Measurements from ENCODE around the gene ACVRL1. TPM values are rescaled to one million over a fixed set of nuclear protein-coding genes. Genes with fewer than 3 reads are reported as not detected.
"Not testable (repeated sequence)": the region's sequence is repeated elsewhere in the genome, so short reads cannot be mapped to it uniquely, and the experiment has no call there.

ACVRL1 gene
- total RNA-seq, 2 experiments from 2014 or later, result not detected

DNA sequence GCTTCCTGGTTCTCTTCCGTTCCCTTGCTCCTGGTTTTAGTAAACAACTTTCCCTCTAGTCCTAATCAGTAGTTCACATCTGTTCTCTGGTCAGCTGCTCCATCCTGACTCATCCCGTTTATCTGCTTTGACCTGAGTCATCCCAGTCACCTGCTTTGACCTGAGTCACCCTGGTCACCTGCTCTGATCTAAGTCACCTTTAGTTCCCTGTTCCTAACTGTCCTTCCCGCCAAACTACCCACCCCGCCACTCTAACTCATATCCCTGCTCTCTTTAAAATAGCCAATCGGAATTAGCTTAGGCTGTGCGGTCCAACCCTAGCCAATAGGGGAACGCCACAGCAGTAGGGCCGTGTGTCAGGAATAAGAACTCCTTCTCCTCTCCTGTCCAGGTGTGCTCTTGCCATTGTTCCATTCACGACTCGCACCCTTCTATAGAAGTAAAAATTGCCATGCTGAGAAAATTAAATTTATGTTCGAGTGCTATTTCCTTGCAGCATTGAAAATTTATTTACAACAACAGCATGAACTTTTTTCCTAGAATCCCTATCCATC, 22.6 kb upstream of the ACVRL1 start:
- ChIA-PET POLR2A (interaction anchor here (2.2 kb wide), 1 partner anchor 64 kb away, joined by 15 read pairs; no protein-coding TSS in a partner anchor), CTCF (no interaction called here)
- no peaks in the 10 kb centered on the region for H3K27me3 Mint-ChIP-seq
- TF ChIP-seq, protein P1, sequence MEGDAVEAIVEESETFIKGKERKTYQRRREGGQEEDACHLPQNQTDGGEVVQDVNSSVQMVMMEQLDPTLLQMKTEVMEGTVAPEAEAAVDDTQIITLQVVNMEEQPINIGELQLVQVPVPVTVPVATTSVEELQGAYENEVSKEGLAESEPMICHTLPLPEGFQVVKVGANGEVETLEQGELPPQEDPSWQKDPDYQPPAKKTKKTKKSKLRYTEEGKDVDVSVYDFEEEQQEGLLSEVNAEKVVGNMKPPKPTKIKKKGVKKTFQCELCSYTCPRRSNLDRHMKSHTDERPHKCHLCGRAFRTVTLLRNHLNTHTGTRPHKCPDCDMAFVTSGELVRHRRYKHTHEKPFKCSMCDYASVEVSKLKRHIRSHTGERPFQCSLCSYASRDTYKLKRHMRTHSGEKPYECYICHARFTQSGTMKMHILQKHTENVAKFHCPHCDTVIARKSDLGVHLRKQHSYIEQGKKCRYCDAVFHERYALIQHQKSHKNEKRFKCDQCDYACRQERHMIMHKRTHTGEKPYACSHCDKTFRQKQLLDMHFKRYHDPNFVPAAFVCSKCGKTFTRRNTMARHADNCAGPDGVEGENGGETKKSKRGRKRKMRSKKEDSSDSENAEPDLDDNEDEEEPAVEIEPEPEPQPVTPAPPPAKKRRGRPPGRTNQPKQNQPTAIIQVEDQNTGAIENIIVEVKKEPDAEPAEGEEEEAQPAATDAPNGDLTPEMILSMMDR (IDR thresholded peaks at IDR 0.05), result no peak
- no peak overlapping the region for H3K4me3 Mint-ChIP-seq
- intact Hi-C loops (cut with DNase I, micrococcal nuclease), result no loop called here
- no peak for ATAC-seq (ENCODE audit: poor library complexity)
- H3K27ac Mint-ChIP-seq, result peak overlapping the region; percentile 94
- Histone ChIP-seq H3K9me3 (ENCODE audit: control insufficient read depth in 1 of 2, insufficient read depth in 1 of 2, low read length in 2 of 2) (peaks cover 0 to 8% of the 10 kb centered on the region in 2 experiments), H3K36me3 (ENCODE audit: insufficient read depth, low read length) (no peaks in the 10 kb centered on the region), H3K27me3 (ENCODE audit: control insufficient read depth in 1 of 2, insufficient read depth in 2 of 2, low read length in 2 of 2) (no peaks in the 10 kb centered on the region), H3K4me3 (ENCODE audit: low read length) (no peak overlapping the region), H3K27ac (ENCODE audit: low read depth in 1 of 2, low read length in 2 of 2) (no peak overlapping the region), H3K4me1 (ENCODE audit: insufficient read depth, low read length) (peaks cover 11% of the 10 kb centered on the region)
- DNase-seq, result peak in 1 of 14 experiments; percentile 28
- H3K4me1 Mint-ChIP-seq (ENCODE audit: low read depth), result peaks cover 21% of the 10 kb centered on the region
- no peaks in the 10 kb centered on the region for H3K36me3 Mint-ChIP-seq (ENCODE audit: low read depth)
- H3K9me3 Mint-ChIP-seq, result no peaks in the 10 kb centered on the region

DNA sequence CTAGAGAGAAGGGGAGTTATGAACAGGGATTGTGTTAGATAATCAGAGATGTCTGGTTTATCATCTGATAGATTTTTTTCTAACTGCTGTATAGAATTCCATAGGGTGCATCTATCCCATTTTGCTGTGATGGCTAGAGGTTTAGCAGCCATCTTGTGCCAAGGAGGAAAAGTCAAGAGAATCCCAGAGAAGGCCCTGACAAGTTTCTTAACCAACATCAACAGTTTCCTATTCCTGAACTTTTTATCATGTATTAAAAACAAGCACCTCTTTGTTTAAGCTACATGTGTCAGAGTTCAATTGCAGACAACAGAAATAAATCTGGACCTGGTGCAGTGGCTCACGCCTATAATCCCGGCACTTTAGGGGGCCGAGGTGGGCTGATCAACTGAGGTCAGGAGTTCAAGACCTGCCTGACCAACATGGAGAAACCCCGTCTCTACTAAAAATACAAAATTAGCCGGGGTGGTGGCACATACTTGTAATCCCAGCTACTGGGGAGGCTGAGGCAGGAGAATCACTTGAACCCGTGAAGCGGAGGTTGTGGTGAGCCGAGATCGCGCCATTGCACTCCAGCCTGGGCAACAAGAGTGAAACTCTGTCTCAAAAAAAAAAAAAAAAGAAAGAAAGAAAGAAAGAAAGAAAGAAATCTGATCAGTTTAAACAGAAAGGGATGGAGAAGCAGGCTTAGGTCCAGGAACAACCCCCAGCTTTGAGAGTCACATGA, 21.8 kb upstream of the ACVRL1 start:
- ATAC-seq (ENCODE audit: poor library complexity); H3K9me3 ChIP-seq (ENCODE audit: control insufficient read depth in 1 of 2, insufficient read depth in 1 of 2, low read length in 2 of 2); H3K36me3 ChIP-seq (ENCODE audit: insufficient read depth, low read length); H3K27me3 Mint-ChIP-seq; intact Hi-C loops (cut with DNase I, micrococcal nuclease); H3K9me3 Mint-ChIP-seq; H3K4me3 ChIP-seq (ENCODE audit: low read length); H3K27ac ChIP-seq (ENCODE audit: low read depth in 1 of 2, low read length in 2 of 2); H3K27me3 ChIP-seq (ENCODE audit: control insufficient read depth in 1 of 2, insufficient read depth in 2 of 2, low read length in 2 of 2); H3K36me3 Mint-ChIP-seq (ENCODE audit: low read depth); DNase-seq: not testable (repeated sequence)
- ChIA-PET CTCF (interaction anchor here (1.0 kb wide), 1 partner anchor 85 kb away, joined by 3 read pairs; no protein-coding TSS in a partner anchor), POLR2A (interaction anchor here (0.9 to 2.2 kb wide), 6 partner anchors 16 to 184 kb away, joined by 3 to 15 read pairs (median 4); partner anchors contain the start of gene ATG101)
- H3K4me3 Mint-ChIP-seq, result peak overlapping the region; percentile 23
- peaks cover 11% of the 10 kb centered on the region for H3K4me1 ChIP-seq (ENCODE audit: insufficient read depth, low read length)
- H3K27ac Mint-ChIP-seq, result peak overlapping the region; percentile 94
- peaks cover 21% of the 10 kb centered on the region for H3K4me1 Mint-ChIP-seq (ENCODE audit: low read depth)

DNA sequence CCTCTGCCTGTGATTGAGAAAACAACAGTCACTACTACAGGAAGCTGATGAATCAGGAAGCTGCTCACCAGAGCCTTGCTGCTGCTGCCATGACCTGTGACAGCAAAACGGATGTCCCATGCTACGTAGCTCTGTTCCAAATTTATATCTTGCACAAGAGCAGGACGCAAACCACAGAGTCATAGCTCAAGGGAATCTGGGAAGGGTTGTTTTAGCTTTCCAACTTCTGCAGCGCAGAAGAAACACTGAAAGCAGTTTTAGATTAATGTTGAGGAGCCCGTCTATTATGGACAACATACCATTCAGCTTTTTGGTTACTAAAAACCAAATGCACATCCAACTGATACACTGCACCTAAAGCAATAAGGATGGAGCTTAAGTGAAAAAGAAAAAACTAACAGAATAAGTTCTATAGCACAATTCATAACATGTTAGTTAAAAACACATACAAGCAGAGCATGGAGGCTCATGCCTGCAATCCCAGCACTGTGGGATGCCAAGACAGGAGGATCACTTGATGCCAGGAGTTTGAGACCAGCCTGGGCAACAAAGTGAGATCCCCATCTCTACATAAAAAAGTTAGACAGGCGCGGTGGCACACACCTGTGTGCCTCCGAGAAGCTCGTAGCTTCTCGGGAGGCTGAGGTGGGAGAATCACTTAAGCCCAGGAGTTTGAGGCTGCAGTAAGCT, 21.1 kb upstream of the ACVRL1 start:
- ATAC-seq (ENCODE audit: poor library complexity) (peak; percentile 99), DNase-seq (peak; percentile 9 to 79 (median 42))
- Mint-ChIP-seq H3K9me3 (no peaks in the 10 kb centered on the region), H3K4me1 (ENCODE audit: low read depth) (peaks cover 21% of the 10 kb centered on the region), H3K27me3 (no peaks in the 10 kb centered on the region), H3K36me3 (ENCODE audit: low read depth) (no peaks in the 10 kb centered on the region), H3K27ac (peak overlapping the region; percentile 94), H3K4me3 (peak overlapping the region; percentile 23)
- TF ChIP-seq, protein P1 (IDR thresholded peaks at IDR 0.05), result no peak
- intact Hi-C loops (cut with DNase I, micrococcal nuclease), result no loop called here
- Histone ChIP-seq H3K27me3 (ENCODE audit: control insufficient read depth in 1 of 2, insufficient read depth in 2 of 2, low read length in 2 of 2) (peaks cover 0 to 2% of the 10 kb centered on the region in 2 experiments), H3K4me3 (ENCODE audit: low read length) (no peak overlapping the region), H3K9me3 (ENCODE audit: control insufficient read depth in 1 of 2, insufficient read depth in 1 of 2, low read length in 2 of 2) (peaks cover 0 to 8% of the 10 kb centered on the region in 2 experiments), H3K27ac (ENCODE audit: low read depth in 1 of 2, low read length in 2 of 2) (no peak overlapping the region), H3K4me1 (ENCODE audit: insufficient read depth, low read length) (peaks cover 11% of the 10 kb centered on the region), H3K36me3 (ENCODE audit: insufficient read depth, low read length) (no peaks in the 10 kb centered on the region)
- ChIA-PET POLR2A (interaction anchor here (0.9 to 2.2 kb wide), 6 partner anchors 17 to 184 kb away, joined by 3 to 15 read pairs (median 4); partner anchors contain the start of gene ATG101), CTCF (interaction anchor here (1.0 kb wide), 1 partner anchor 85 kb away, joined by 3 read pairs; no protein-coding TSS in a partner anchor)

Measured in CD4-positive, alpha-beta T cell (primary cell).